Fibroblast of villous mesenchyme (primary cell): ENCODE measurements around the gene LRWD1. TPM values are rescaled to one million over a fixed set of nuclear protein-coding genes. Genes with fewer than 3 reads are reported as not detected.

Source experiments
- DNase-seq: peaks from one replicate; pipeline ENCODE4 v3.0.0-alpha.2; 2010; ENCODE audit warnings: low read depth
- H3K4me3 ChIP-seq: 2 replicates; pipeline ENCODE4 v1.5.1; 2011; ENCODE audit warnings: low read depth, mild to moderate bottlenecking, low read length
- total RNA-seq: library from RNA; depleted of rRNA; stranded (reverse); fragments of >200 nt; gene quantifications from 2 replicates; pipeline ENCODE4 v1.2.3, GENCODE V29; 2012
- TF ChIP-seq, protein P1 (sequence below): IDR thresholded peaks from 2 replicates; pipeline ENCODE4 v1.5.1; 2012; ENCODE audit warnings: low read depth, mild to moderate bottlenecking, low read length; ENCODE audit not compliant: insufficient read depth

Gene LRWD1
- total RNA-seq, 1 donor: 22.9 TPM

DNA sequence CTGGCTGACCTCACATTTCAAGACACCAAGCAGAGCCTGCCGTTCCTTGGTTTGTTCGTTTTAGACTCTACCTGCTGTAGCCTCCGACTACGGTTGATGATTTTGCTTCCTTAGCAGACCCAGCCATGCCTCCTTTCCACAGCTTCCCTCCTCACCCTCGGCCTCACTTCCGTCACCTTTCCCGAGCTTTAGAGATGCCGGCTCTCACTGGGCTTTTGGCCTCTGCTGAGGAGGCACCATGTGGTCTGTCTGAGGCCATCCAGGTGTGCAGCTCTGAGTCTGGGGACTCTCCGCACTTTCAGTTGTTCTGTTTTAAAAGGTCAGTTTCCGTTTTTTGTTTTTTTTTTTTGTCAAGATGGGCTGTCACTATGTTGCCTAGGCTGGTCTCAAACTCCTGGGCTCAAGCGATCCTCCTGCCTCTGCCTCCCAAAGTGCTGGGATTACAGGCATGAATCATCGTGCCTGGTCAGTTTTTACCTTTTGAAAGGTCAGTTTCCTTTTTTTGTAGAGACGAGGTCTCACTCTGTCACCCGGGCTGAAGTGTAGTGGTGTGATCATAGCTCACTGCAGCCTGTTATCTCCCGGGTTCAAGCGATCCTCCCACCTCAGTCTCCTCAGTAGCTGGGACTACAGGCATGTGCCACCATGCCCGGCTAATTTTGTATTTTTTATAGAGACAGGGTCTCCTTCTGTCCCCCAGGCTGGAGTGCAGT is 19.7 kb upstream of the LRWD1 start:
- DNase-seq: no peak
- TF ChIP-seq, protein P1, sequence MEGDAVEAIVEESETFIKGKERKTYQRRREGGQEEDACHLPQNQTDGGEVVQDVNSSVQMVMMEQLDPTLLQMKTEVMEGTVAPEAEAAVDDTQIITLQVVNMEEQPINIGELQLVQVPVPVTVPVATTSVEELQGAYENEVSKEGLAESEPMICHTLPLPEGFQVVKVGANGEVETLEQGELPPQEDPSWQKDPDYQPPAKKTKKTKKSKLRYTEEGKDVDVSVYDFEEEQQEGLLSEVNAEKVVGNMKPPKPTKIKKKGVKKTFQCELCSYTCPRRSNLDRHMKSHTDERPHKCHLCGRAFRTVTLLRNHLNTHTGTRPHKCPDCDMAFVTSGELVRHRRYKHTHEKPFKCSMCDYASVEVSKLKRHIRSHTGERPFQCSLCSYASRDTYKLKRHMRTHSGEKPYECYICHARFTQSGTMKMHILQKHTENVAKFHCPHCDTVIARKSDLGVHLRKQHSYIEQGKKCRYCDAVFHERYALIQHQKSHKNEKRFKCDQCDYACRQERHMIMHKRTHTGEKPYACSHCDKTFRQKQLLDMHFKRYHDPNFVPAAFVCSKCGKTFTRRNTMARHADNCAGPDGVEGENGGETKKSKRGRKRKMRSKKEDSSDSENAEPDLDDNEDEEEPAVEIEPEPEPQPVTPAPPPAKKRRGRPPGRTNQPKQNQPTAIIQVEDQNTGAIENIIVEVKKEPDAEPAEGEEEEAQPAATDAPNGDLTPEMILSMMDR: no peak

DNA sequence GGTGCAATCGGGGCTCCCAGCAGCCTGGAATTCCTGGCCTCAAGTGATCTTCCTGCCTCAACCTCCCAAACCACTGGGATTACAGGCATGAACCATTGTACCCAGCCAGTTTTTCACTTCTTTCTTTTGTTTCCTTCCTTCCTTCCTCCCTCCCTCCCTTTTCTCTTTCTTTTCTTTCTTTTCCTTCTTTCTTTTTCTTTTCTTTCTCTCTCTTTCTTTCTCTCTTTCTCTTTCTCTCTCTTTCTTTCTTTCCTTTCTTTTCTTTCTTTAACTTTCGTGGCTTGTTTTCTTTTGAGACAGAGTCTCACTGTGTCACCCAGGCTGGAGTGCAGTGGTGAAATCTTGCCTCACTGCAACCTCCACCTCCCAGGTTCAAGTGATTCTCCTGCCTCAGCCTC is 19.1 kb upstream of the LRWD1 start:
- DNase-seq: no peak
- TF ChIP-seq, protein P1: no peak
- H3K4me3 ChIP-seq: no peak overlapping the region

More for the DNA sequence above, 19.7 kb upstream of the LRWD1 start:
- H3K4me3 ChIP-seq: no peak overlapping the region

DNA sequence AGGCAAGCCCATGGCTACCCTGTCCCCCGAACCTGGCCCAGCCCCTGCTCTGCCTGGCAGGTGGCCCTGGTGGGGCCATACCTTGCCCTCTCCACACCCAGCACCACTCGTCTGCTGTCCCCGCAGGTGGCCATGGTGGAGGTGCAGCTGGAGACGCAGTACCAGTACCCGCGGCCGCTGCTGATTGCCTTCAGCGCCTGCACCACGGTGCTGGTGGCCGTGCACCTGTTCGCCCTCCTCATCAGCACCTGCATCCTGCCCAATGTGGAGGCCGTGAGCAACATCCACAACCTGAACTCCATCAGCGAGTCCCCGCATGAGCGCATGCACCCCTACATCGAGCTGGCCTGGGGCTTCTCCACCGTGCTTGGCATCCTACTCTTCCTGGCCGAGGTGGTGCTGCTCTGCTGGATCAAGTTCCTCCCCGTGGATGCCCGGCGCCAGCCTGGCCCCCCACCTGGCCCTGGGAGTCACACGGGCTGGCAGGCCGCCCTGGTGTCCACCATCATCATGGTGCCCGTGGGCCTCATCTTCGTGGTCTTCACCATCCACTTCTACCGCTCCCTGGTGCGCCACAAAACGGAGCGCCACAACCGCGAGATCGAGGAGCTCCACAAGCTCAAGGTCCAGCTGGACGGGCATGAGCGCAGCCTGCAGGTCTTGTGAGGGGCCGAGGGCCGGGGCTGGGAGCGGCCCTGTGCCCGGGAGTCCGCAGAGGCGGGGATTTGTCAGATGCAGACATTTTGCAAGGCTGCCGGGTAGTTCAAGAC is 18.2 kb upstream of the LRWD1 start:
- no peak overlapping the region for H3K4me3 ChIP-seq
- no peak for DNase-seq
- TF ChIP-seq, protein P1: no peak

DNA sequence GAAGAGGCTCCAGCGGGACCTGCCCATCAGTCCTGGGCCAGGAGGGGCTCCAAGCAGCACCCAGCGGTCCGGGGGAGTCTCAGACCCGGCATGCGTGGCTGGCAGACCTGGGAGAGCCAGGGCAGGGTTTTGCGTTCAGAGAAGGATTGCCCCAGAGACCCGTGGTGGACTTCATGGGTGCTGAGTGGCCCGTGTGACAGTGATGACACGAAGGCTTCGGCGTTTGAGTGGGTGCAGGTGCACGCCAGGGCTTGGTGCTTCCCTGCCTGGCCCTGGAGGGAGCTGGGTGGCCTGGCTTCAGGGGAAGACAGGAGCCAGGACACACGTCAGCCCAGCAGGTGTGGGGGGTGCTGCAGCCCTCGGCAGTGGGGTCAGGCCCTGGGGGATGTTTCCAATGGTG is 17.5 kb upstream of the LRWD1 start:
- no peak for DNase-seq
- no peak overlapping the region for H3K4me3 ChIP-seq
- TF ChIP-seq, protein P1: no peak

DNA sequence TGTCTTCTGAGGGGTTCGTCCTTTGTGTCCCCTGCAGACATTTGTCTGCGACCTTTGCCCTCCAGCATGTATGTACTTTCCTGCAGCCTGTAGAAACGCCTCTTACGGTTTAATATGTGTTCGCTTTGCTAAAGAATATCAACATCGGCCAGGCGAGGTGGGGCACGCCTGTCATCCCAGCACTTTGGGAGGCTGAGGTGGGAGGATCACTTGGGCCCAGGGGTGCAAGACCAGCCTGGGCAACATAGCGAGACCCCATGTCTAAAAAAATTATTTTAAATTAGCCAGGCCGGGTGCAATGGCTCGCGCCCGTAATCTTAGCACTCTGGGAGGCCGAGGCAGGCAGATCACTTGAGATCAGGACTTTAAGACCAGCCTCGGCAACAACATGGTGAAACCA is 15.6 kb upstream of the LRWD1 start:
- TF ChIP-seq, protein P1: no peak
- DNase-seq: no peak
- H3K4me3 ChIP-seq: no peak overlapping the region

DNA sequence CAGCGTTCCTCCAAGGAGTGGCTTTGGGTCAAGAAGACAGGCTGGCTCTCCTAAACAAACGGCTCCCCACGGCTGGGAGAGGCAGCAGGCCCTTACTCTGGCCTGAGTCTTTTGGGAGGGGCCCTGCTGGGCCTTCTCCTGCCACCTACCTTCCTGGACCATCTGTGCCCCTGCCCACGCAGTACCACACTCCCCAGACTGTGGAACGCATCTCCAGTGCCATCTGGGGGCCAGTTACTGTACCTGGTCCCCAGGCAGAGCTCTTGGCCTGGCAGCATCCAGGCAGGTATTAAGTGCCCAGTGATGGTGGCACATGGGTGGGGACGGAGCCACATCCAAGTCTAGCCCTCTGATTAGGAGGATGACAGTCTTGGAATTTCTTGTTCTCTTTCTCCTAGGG is 14.5 kb upstream of the LRWD1 start:
- H3K4me3 ChIP-seq: no peak overlapping the region
- DNase-seq: no peak
- TF ChIP-seq, protein P1: no peak
